H1 (cell line): Measurements from ENCODE around the gene TSC22D1. TPM values are rescaled to one million over a fixed set of nuclear protein-coding genes. Genes with fewer than 3 reads are reported as not detected.
A peak's percentile ranks its signal among the peaks of the same experiment; 100 is the strongest.

ENCODE experiments used
- CTCF ChIA-PET: fragments of 300-600 bp; sonication (Branson Sonifier 250); formaldehyde crosslinking; loops from one replicate; lab custom pipeline; 2021; ENCODE audit not compliant: partially characterized antibody; lab: Charles Lee
- POLR2A ChIA-PET: fragments of 300-600 bp; sonication (Branson Sonifier 250); formaldehyde crosslinking; loops from one replicate; lab custom pipeline; 2021; ENCODE audit warnings: inconsistent platforms; ENCODE audit not compliant: partially characterized antibody; lab: Charles Lee
- DNase-seq, 2 experiments: peaks; one replicate each; pipeline versions ENCODE4 v3.0.0 to v3.0.0-alpha.2; 2010 to 2022; ENCODE audit warnings: low spot score in 2 of 2, low read depth in 1 of 2, mixed read lengths in 1 of 2
- FAIRE-seq: peaks from 2 replicates; lab custom pipeline; 2011; peaks lifted over from hg19 to GRCh38; lab: Jason Lieb, UNC
- H2AFZ ChIP-seq: 2 replicates; pipeline ENCODE4 v1.8.1; 2012; ENCODE audit warnings: low read length, inconsistent platforms
- H2AK5ac ChIP-seq: 2 replicates; pipeline ENCODE4 v1.6.1; 2013; ENCODE audit warnings: low read depth, low read length
- H2BK120ac ChIP-seq: replicated peaks from 2 replicates; pipeline ENCODE3; 2013; ENCODE audit warnings: low read depth, low read length, inconsistent platforms
- H2BK12ac ChIP-seq: 2 replicates; pipeline ENCODE4 v1.6.1; 2013; ENCODE audit warnings: low read depth, low read length
- H2BK15ac ChIP-seq: 2 replicates; pipeline ENCODE4 v1.6.1; 2013; ENCODE audit warnings: low read length
- H2BK20ac ChIP-seq: 2 replicates; pipeline ENCODE4 v1.6.1; 2013; ENCODE audit warnings: low read length
- H2BK5ac ChIP-seq: 2 replicates; pipeline ENCODE4 v1.6.1; 2013; ENCODE audit warnings: low read depth, low read length
- H3K14ac ChIP-seq: 2 replicates; pipeline ENCODE4 v1.6.1; 2013; ENCODE audit warnings: inconsistent platforms; ENCODE audit not compliant: insufficient read length
- H3K18ac ChIP-seq: 2 replicates; pipeline ENCODE4 v1.6.1; 2013; ENCODE audit warnings: low read length; ENCODE audit errors: extremely low read depth
- H3K23ac ChIP-seq: 2 replicates; pipeline ENCODE4 v1.6.1; 2013; ENCODE audit warnings: inconsistent platforms; ENCODE audit not compliant: insufficient read length
- H3K23me2 ChIP-seq: 2 replicates; pipeline ENCODE4 v1.6.1; 2013; ENCODE audit warnings: low read depth, low read length
- H3K27ac ChIP-seq: 2 replicates; pipeline ENCODE4 v1.6.1; 2011; ENCODE audit warnings: low read depth, low read length, inconsistent platforms
- H3K27me3 ChIP-seq, 4 experiments: replicated peaks in 1 of 4; 1 replicate in 1 of 4; 2 replicates in 3 of 4; pipeline versions ENCODE4 v1.6.1 to v1.8.1; 2011 to 2013; ENCODE audit warnings: low read length in 3 of 4, mild to moderate bottlenecking in 3 of 4, inconsistent platforms in 2 of 4, mixed read lengths in 2 of 4, moderate library complexity in 1 of 4; ENCODE audit not compliant: control insufficient read depth in 3 of 4, insufficient read depth in 3 of 4; ENCODE audit errors: extremely low read depth in 1 of 4
- H3K36me3 ChIP-seq, 4 experiments: 2 replicates each; pipeline versions ENCODE4 v1.6.1 to v1.8.1; 2011 to 2013; ENCODE audit warnings: mild to moderate bottlenecking in 4 of 4, low read length in 3 of 4, moderate library complexity in 2 of 4, control low read depth in 1 of 4, inconsistent platforms in 1 of 4; ENCODE audit not compliant: insufficient read depth in 4 of 4, control insufficient read depth in 2 of 4
- H3K4ac ChIP-seq: replicated peaks from 2 replicates; pipeline ENCODE3; 2013; ENCODE audit warnings: low read length, low read depth, mixed read lengths, inconsistent platforms; ENCODE audit not compliant: insufficient read length
- H3K4me1 ChIP-seq, 4 experiments: replicated peaks in 1 of 4; 1 replicate in 1 of 4; 2 replicates in 3 of 4; pipeline versions ENCODE4 v1.6.1 to v1.8.1; 2011 to 2013; ENCODE audit warnings: low read length in 3 of 4, inconsistent platforms in 2 of 4, mixed read lengths in 1 of 4; ENCODE audit not compliant: insufficient read depth in 4 of 4, control insufficient read depth in 3 of 4
- H3K4me2 ChIP-seq, 2 experiments: 2 replicates each; pipeline versions ENCODE4 v1.6.1 to v1.8.1; 2011 to 2013; ENCODE audit warnings: low read depth in 2 of 2, low read length in 2 of 2, control low read depth in 1 of 2, inconsistent platforms in 1 of 2, mild to moderate bottlenecking in 1 of 2; ENCODE audit not compliant: insufficient read depth in 1 of 2
- H3K4me3 ChIP-seq, 4 experiments: fragments of 200-600, 300-600 bp in 1 of 4; sonication (generic), shearing (Covaris generic), sonication (Bioruptor Twin) in 1 of 4; 2 replicates each; pipeline versions ENCODE4 v1.5.1 to v1.8.1; 2011 to 2016; ENCODE audit warnings: low read length in 4 of 4, low read depth in 3 of 4, control low read depth in 2 of 4, inconsistent platforms in 2 of 4, mild to moderate bottlenecking in 2 of 4, mixed read lengths in 1 of 4, moderate library complexity in 1 of 4; ENCODE audit not compliant: insufficient read depth in 2 of 4; ENCODE audit errors: extremely low read depth in 1 of 4
- H3K56ac ChIP-seq: replicated peaks from 2 replicates; pipeline ENCODE3; 2013; ENCODE audit warnings: low read depth, mild to moderate bottlenecking, mixed read lengths, low read length, inconsistent platforms; ENCODE audit not compliant: insufficient read length
- H3K79me1 ChIP-seq: 2 replicates; pipeline ENCODE4 v1.6.1; 2013; ENCODE audit warnings: low read depth, low read length, control low read depth
- H3K79me2 ChIP-seq, 2 experiments: 2 replicates each; pipeline versions ENCODE4 v1.6.1 to v1.8.1; 2012 to 2013; ENCODE audit warnings: low read length in 2 of 2, mild to moderate bottlenecking in 2 of 2, inconsistent platforms in 1 of 2; ENCODE audit not compliant: insufficient read depth in 2 of 2, control insufficient read depth in 1 of 2
- H3K9ac ChIP-seq, 4 experiments: replicated peaks in 1 of 4; 1 replicate in 1 of 4; 2 replicates in 3 of 4; pipeline versions ENCODE4 v1.6.1 to v1.8.1; 2011 to 2013; ENCODE audit warnings: low read depth in 3 of 4, low read length in 3 of 4, control low read depth in 2 of 4, mild to moderate bottlenecking in 2 of 4, moderate library complexity in 2 of 4, inconsistent platforms in 1 of 4; ENCODE audit errors: extremely low read depth in 1 of 4
- H3K9me3 ChIP-seq, 2 experiments: 2 replicates each; pipeline versions ENCODE4 v1.6.1 to v1.8.1; 2012 to 2013; ENCODE audit warnings: mild to moderate bottlenecking in 2 of 2, moderate library complexity in 2 of 2, control low read depth in 1 of 2, inconsistent platforms in 1 of 2, low read depth in 1 of 2, low read length in 1 of 2, mixed read lengths in 1 of 2; ENCODE audit not compliant: insufficient read depth in 2 of 2
- H4K20me1 ChIP-seq, 2 experiments: replicated peaks in 1 of 2; 2 replicates each; pipeline versions ENCODE3 to v1.8.1; 2011 to 2013; ENCODE audit warnings: inconsistent platforms in 2 of 2, low read length in 2 of 2, mild to moderate bottlenecking in 1 of 2; ENCODE audit not compliant: insufficient read depth in 2 of 2, control insufficient read depth in 1 of 2
- H4K5ac ChIP-seq: 2 replicates; pipeline ENCODE4 v1.6.1; 2013; ENCODE audit warnings: low read length, low read depth, mixed read lengths, inconsistent platforms; ENCODE audit not compliant: insufficient read length
- H4K8ac ChIP-seq: 2 replicates; pipeline ENCODE4 v1.8.0; 2013; ENCODE audit warnings: mild to moderate bottlenecking, moderate library complexity, low read length, inconsistent platforms; ENCODE audit not compliant: insufficient read depth; ENCODE audit errors: extremely low read depth
- H4K91ac ChIP-seq: replicated peaks from 2 replicates; pipeline ENCODE3; 2013; ENCODE audit warnings: low read length, mixed read lengths, inconsistent platforms; ENCODE audit not compliant: insufficient read length
- CBX5 ChIP-seq: fragments of 300-800, 300-1000 bp; sonication (generic); IDR thresholded peaks from 2 replicates; pipeline ENCODE4 v1.7.1; 2016; ENCODE audit warnings: antibody characterized with exemption, low read length, low read depth
- JUND ChIP-seq: IDR thresholded peaks from 2 replicates; pipeline ENCODE4 v1.6.1; 2011; ENCODE audit warnings: mild to moderate bottlenecking, improper control_type of control experiment, low read length
- NANOG ChIP-seq: IDR thresholded peaks from 2 replicates; pipeline ENCODE4 v1.6.1; 2011; ENCODE audit warnings: low read length, low read depth, mild to moderate bottlenecking, inconsistent platforms; ENCODE audit not compliant: insufficient read depth, poor library complexity, severe bottlenecking
- NRF1 ChIP-seq: IDR thresholded peaks from 2 replicates; pipeline ENCODE4 v1.6.1; 2011; ENCODE audit warnings: mild to moderate bottlenecking, low read depth, low read length, improper control_type of control experiment
- POLR2A ChIP-seq, 2 experiments: IDR thresholded peaks; 1 replicate in 1 of 2; 2 replicates in 1 of 2; pipeline ENCODE4 v1.6.1; 2011; ENCODE audit warnings: low read depth in 2 of 2, low read length in 2 of 2, mild to moderate bottlenecking in 2 of 2; ENCODE audit errors: control extremely low read depth in 1 of 2
- POLR2AphosphoS5 ChIP-seq: IDR thresholded peaks from 2 replicates; pipeline ENCODE4 v1.6.1; 2011; ENCODE audit warnings: low read depth, low read length
- RXRA ChIP-seq: IDR thresholded peaks from 2 replicates; pipeline ENCODE4 v1.6.1; 2011; ENCODE audit warnings: low read depth, mild to moderate bottlenecking, low read length, moderate library complexity; ENCODE audit not compliant: insufficient read depth
- SP4 ChIP-seq: IDR thresholded peaks from 2 replicates; pipeline ENCODE4 v1.6.1; 2012; ENCODE audit warnings: low read length, inconsistent platforms
- YY1 ChIP-seq: IDR thresholded peaks from 2 replicates; pipeline ENCODE4 v1.6.1; 2011; ENCODE audit warnings: low read depth, mild to moderate bottlenecking, low read length
- WGBS, 2 experiments: shearing (Covaris generic) in 1 of 2; methylation state at CpG; one replicate each; pipeline versions ENCODE4 v1.1.6 to v1.1.7; 2013 to 2015; ENCODE audit warnings: low lambda C conversion rate in 2 of 2, mixed read lengths in 2 of 2, inconsistent platforms in 1 of 2, low coverage in 1 of 2, missing lambda C conversion rate in 1 of 2; ENCODE audit not compliant: insufficient replicate concordance in 2 of 2, insufficient coverage in 1 of 2, insufficient read length in 1 of 2; ENCODE audit errors: extremely low coverage in 1 of 2, missing lambda C conversion rate in 1 of 2; 5-methylcytosine and 5-hydroxymethylcytosine counted together
- polyA plus RNA-seq, 7 experiments: library from polyadenylated mRNA; depleted of rRNA in 3 of 7; stranded (reverse) in 5 of 7; unstranded in 2 of 7; fragments of >200 nt in 5 of 7; fragments of 200-250 nt in 2 of 7; gene quantifications; 1 replicate in 5 of 7; 2 replicates in 1 of 7; 4 replicates in 1 of 7; pipeline versions ENCODE4 v1.2.1 to v1.2.3, GENCODE V29; 2011 to 2013; ENCODE audit warnings: missing spikeins in 2 of 7, mixed read lengths in 2 of 7
- total RNA-seq: library from RNA; stranded (reverse); fragmentation: NEBNext Ultra II Directional; extraction: Animal tissue kit (Norgen Biotek cat#: 25700); gene quantifications from 2 replicates; pipeline ENCODE4 v1.2.1, GENCODE V29; 2021
- TF ChIP-seq, protein P1 (sequence below), 3 experiments: IDR thresholded peaks; 1 replicate in 2 of 3; 2 replicates in 1 of 3; pipeline versions ENCODE4 v1.5.1 to v1.6.1; 2011; ENCODE audit warnings: low read length in 3 of 3, mild to moderate bottlenecking in 3 of 3, inconsistent platforms in 2 of 3, low read depth in 1 of 3, moderate library complexity in 1 of 3; ENCODE audit not compliant: insufficient read depth in 1 of 3; ENCODE audit errors: control extremely low read depth in 1 of 3

TSC22D1 gene
- total and polyA plus RNA-seq, 2 of the 8 experiments (the other 6 are each of a cell fraction or from before 2014, with no cell fraction given), result 52.6 to 80.9 TPM

DNA sequence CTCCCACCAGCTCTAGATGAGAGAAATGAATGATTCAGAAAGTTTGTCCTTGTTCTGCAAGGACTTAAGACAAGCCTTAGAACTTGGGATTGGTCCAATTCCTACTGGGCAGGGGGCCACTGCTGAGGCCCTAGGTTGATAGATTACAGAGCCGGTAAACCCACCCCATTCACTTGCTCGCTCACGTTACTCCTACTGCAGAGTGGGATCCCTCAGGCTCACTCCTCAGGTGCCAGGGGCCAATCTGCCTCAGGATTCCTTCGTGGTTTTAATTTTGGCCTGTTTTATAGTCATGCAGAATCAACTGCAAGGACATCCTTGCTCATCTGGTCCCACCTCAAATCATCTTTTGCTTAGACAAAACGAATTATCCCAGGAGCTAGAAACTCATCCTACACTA is 143.5 kb downstream of the TSC22D1 start:
- H2BK20ac ChIP-seq, result no peak overlapping the region
- H2BK15ac ChIP-seq, result no peak overlapping the region
- no peak overlapping the region for H2BK5ac ChIP-seq
- H3K56ac ChIP-seq, result no peak overlapping the region
- POLR2A ChIA-PET, result interaction anchor here (0.9 to 10.8 kb wide), 7 partner anchors 10 to 291 kb away, joined by 3 to 125 read pairs (median 4); no protein-coding TSS in a partner anchor
- no peaks in the 10 kb centered on the region; a peak in 1 of 4 replicates for H3K9me3 ChIP-seq
- H3K23me2 ChIP-seq, result 0 out of 2 replicates have a peak, but pooled peaks cover 2% of the 10 kb centered on the region
- no peak overlapping the region for H3K27ac ChIP-seq
- H3K14ac ChIP-seq, result no peak overlapping the region
- peaks cover 0 to 8% (median 5%) of the 10 kb centered on the region in 4 experiments; a peak in 5 of 7 replicates for H3K4me1 ChIP-seq
- no peak overlapping the region for H4K91ac ChIP-seq
- peak in 1 of 2 experiments; percentile 38 for DNase-seq
- H3K9ac ChIP-seq, result no peak overlapping the region
- H3K36me3 ChIP-seq, result peaks cover 6 to 24% (median 14%) of the 10 kb centered on the region in 4 experiments
- peaks cover 0 to 9% of the 10 kb centered on the region in 2 experiments for H4K20me1 ChIP-seq
- no peak for FAIRE-seq
- H3K23ac ChIP-seq, result no peak overlapping the region
- H4K5ac ChIP-seq, result no peak overlapping the region
- H3K4ac ChIP-seq, result no peak overlapping the region
- H2BK120ac ChIP-seq, result no peak overlapping the region
- no peak overlapping the region for H2AK5ac ChIP-seq
- H2AFZ ChIP-seq, result no peak overlapping the region
- CTCF ChIA-PET, result interaction anchor here (1.2 to 2.8 kb wide), 4 partner anchors 9 to 524 kb away, joined by 3 to 12 read pairs (median 4); no protein-coding TSS in a partner anchor
- H4K8ac ChIP-seq, result no peak overlapping the region
- H3K4me2 ChIP-seq, result no peak overlapping the region
- H2BK12ac ChIP-seq, result no peak overlapping the region
- H3K27me3 ChIP-seq, result no peaks in the 10 kb centered on the region
- H3K79me2 ChIP-seq, result peaks cover 0 to 28% of the 10 kb centered on the region in 2 experiments; a peak in 2 of 4 replicates
- no peaks in the 10 kb centered on the region; the same call in 1 of the 2 replicates for H3K79me1 ChIP-seq
- WGBS, 2 experiments, result 93% methylated on average over 5 of the region's 5 CpGs; no CpG with 5 or more reads in 1 of the 2 experiments
- no peak overlapping the region for H3K4me3 ChIP-seq
- no peak overlapping the region for H3K18ac ChIP-seq
- no peak for TF ChIP-seq SP4
- TF ChIP-seq, protein P1, sequence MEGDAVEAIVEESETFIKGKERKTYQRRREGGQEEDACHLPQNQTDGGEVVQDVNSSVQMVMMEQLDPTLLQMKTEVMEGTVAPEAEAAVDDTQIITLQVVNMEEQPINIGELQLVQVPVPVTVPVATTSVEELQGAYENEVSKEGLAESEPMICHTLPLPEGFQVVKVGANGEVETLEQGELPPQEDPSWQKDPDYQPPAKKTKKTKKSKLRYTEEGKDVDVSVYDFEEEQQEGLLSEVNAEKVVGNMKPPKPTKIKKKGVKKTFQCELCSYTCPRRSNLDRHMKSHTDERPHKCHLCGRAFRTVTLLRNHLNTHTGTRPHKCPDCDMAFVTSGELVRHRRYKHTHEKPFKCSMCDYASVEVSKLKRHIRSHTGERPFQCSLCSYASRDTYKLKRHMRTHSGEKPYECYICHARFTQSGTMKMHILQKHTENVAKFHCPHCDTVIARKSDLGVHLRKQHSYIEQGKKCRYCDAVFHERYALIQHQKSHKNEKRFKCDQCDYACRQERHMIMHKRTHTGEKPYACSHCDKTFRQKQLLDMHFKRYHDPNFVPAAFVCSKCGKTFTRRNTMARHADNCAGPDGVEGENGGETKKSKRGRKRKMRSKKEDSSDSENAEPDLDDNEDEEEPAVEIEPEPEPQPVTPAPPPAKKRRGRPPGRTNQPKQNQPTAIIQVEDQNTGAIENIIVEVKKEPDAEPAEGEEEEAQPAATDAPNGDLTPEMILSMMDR (IDR thresholded peaks at IDR 0.05; ENCODE audit: control extremely low read depth in 1 of 3, insufficient read depth in 1 of 3, low read depth in 1 of 3, low read length in 3 of 3), result no peak
- TF ChIP-seq YY1, result no peak
- TF ChIP-seq CBX5, result no peak
- TF ChIP-seq POLR2AphosphoS5, result peak; percentile 62; the same call in 1 of the 2 replicates
- no peak for TF ChIP-seq JUND
- TF ChIP-seq RXRA, result no peak
- no peak for TF ChIP-seq NRF1
- TF ChIP-seq NANOG, result no peak
- peak in 1 of 2 experiments; percentile 76; a peak in 2 of 3 replicates for TF ChIP-seq POLR2A (IDR thresholded peaks at IDR 0.05; ENCODE audit: control extremely low read depth in 1 of 2, low read depth in 2 of 2, low read length in 2 of 2)
